Activated T-cell treated with anti-CD3 and anti-CD28 coated beads for 1 hour (primary cell): Measurements from ENCODE around the gene SMCHD1.
A peak's percentile ranks its signal among the peaks of the same experiment; 100 is the strongest.
"Not testable (repeated sequence)": the region's sequence is repeated elsewhere in the genome, so short reads cannot be mapped to it uniquely, and the experiment has no call there.

Experiments
- DNase-seq: peaks from one replicate; pipeline ENCODE4 v3.0.0-alpha.2; 2020; ENCODE audit warnings: low read depth

SMCHD1 gene

GRCh38 chr18:2814928-2815327 lies 159.4 kb downstream of the SMCHD1 start:
- DNase-seq, result no peak

GRCh38 chr18:2818281-2818680 lies 162.8 kb downstream of the SMCHD1 start:
- no peak for DNase-seq

GRCh38 chr18:2821695-2822094 lies 166.2 kb downstream of the SMCHD1 start:
- no peak for DNase-seq

- no peak for DNase-seq
Measured at GRCh38 chr18:2822213-2822921, 166.8 kb downstream of the SMCHD1 start.

GRCh38 chr18:2823202-2823601 lies 167.7 kb downstream of the SMCHD1 start:
- no peak for DNase-seq

DNA sequence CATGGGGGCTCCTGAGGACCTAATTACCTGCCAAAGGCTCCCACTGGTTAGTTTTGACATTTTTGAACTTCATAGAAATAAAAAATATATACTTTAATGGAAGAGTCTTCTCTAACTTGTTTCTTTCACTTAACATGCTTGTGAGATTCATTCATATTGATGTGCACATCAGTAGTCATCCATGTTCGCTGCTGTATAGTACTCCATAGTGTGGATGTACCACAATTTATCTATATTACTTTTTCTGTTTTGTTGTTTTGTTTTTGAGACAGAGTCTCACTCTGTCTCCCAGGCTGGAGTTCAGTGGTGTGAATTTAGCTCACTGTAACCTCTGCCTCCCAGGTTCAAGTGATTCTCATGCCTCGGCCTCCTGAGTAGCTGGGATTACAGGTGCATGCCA lies 168.4 kb downstream of the SMCHD1 start:
- no peak for DNase-seq

DNA sequence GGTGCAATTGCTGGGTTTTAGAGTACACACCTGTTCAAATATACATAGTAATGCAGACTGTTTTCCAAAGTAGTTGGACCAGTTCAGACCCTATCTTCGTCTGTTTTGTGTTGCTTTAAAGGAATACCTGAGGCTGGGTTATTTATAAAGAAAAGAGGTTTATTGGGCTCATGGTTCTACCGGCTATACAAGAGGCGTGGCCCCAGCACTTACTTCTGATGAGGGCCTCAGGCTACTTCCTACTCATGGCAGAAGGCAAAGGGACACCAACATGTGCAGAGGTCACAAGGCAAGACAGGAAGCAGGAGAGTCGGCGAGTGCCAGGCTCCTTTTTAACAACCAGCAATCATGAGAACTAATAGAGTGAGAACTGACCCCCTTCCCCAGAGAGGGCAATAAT lies 169.3 kb downstream of the SMCHD1 start:
- no peak for DNase-seq

GRCh38 chr18:2825613-2826175 lies 170.2 kb downstream of the SMCHD1 start:
- no peak for DNase-seq

DNA sequence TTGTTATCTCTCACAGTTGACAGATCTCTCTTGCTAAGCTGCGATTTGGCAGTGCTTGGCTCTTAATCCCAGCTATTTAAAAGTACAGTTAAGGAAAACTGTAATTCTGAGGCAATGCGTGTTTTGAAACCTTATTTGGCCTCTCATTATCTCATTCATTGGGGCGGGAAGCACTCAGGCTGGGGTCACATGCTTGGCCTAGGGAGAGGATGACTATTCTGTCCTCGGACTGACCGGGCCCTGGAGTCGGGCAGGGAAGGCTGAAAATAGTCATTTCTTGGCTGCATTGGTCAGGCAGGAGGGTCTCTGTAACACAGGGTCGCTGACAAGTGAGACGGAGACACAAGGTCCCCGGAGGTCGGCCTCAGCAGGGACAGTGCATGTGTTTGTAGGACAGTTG lies 171.1 kb downstream of the SMCHD1 start:
- no peak for DNase-seq

GRCh38 chr18:2827061-2827460 lies 171.5 kb downstream of the SMCHD1 start:
- no peak for DNase-seq

- DNase-seq, result not testable (repeated sequence)
Measured at GRCh38 chr18:2836118-2836517, 180.6 kb downstream of the SMCHD1 start.

DNA sequence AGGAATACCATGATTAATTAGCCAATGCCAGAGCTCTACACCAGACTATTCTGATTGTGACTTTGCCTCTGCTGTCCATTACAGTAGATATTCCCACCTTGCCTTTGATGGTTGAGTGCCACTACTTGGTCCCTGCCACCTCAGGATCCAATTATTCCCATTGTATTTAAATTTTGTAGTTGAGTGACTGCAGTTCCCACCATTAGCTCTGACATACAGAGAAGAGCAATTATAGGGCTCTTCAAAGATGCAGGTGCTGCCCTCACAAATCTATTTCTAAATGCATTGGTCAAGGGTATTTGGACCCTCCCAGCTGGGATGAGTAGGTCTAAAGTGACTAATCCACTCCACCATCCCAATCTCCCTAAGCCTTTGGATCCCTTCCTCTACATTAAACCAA lies 181.8 kb downstream of the SMCHD1 start:
- not testable (repeated sequence) for DNase-seq

- DNase-seq, result no peak
Measured at GRCh38 chr18:2839202-2839601, 183.7 kb downstream of the SMCHD1 start.

DNA sequence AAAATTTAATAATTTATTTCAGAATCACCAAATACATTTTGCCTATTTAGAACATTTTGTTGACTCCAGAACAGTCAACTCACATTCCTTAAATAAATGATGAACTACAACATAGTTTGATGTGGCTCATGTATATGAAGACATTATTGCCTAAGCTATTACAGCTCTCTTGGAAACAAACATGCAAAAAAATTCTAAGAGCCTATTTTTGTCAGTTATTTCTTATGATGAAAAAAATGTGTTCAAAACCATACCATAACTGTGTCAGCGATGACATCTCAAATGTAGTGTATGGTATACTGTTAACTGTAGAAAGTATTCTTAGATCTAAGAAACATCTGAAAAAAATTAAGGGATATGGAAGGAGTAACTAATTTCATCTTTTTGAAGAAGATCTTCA lies 185.0 kb downstream of the SMCHD1 start:
- DNase-seq, result no peak

GRCh38 chr18:2843146-2843545 lies 187.6 kb downstream of the SMCHD1 start:
- DNase-seq, result no peak

DNA sequence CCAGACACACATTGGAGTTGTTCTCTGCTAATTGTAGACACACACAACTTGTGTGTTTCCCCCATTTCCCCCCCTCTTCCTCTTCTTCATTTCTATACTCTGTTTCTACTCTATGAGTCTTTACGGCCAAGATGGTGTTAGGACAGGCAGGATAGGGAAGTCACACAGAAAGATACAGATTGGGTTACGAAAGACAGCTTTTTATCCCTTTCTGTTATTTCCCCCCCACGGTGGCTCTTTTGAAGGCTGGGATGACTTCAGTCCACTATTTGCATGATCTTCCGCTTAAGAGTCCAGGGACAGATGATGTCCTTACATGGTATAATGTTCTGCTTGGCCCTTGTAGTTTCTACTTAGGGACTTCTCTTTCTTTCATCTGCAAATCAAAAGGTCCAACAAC lies 189.6 kb downstream of the SMCHD1 start:
- no peak for DNase-seq

GRCh38 chr18:2846636-2847316 lies 191.2 kb downstream of the SMCHD1 start, which contains the start of gene EMILIN2:
Gene EMILIN2, plus strand, starts transcription at chr18:2847006. Its CDS starts 183 bp downstream, at chr18:2847189.
- peak; percentile 20 for DNase-seq

DNA sequence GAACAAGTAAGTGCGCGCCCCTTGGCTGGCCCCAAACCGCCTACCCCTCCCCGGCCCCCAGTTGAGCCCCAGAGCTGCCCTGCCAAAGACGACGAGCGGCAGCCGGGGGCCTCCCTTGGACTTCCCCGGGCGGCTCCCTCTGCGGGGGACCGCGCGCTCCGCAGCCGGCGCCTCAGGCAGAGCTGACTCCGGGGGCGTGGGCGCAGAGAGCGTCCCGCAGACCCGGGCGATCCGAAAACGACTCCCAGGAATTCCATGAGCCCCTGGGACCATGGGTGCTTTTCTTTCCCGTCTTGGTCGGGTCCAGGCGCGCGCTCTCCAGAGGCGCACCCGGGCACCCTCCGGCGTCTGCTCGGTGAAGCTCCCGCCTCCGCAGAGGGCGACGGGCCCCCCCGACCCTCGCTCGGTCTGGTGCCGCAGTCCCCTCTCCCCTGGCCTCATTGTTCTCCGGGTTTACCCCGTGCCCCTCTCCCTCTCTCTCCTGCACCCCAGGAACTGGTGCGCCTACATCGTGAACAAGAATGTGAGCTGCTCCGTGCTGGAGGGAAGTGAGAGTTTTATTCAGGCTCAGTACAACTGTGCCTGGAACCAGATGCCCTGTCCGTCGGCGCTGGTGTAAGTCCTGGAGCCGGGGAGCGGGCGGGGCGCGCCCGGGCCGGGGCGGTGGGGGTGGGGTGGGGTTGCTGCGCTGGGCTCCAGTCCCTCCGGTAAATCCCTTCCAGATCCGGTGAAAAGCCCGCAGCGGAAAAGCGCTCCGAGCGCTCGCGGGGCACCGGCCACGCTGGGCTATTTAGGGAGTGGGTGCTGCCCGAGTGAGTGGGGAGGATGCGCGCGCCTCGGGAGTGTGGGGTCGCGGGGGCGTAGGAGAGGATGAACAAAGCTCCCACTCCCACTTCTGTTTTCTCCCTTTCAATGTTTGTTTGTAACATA lies 192.1 kb downstream of the SMCHD1 start:
- DNase-seq, result peak; percentile 6

DNA sequence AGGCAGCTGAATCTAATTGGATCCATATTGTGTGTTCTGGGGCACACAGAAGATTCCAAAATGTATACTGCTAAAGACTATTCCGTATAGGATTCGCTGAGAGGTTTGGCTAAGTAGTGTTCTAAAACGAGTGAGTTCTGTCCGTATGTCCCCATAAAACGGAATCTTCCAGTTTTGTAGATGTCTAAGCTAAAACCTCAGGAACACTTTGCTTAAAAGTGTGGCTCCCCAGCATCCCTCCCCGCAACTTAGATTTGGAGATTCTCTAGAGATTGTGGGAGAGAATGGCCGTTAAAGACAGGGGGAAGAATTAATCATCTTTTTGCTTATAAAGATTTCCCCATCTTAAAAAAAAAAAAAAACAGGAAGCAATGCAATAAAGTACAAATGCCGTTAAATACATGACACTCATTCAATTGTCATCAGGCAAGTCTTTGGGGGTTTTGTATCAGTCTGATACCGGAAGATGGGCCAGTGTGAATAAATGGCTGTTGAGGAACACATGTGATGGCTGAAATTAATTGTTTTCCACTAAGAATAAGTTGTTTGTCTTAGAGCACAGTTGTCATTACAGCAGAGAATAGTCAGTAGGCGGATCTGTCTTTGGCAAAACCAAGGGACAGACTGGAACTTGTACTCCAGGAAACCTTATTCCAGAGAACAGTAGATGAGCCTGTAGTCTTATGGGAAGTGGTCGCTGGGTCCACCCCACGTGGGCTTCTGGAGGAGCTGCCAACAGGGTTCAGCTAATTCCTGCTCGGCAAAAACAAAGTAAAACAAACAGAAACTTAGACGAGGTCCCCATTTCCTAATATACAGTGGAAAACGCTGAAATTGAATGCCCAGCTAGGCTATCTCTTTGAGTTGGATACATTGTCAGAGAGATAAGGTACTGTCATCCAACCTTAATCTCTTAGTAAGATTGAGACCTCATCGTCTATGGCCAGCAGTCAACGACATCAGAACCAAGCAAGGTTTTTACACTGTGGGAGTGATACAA lies 193.0 kb downstream of the SMCHD1 start:
- no peak for DNase-seq

- no peak for DNase-seq
Measured at GRCh38 chr18:2850816-2851215, 195.3 kb downstream of the SMCHD1 start.

- no peak for DNase-seq
Measured at GRCh38 chr18:2851771-2852170, 196.2 kb downstream of the SMCHD1 start.
